ENCODE results near the gene PHOSPHO1. TPM values are rescaled to one million over a fixed set of nuclear protein-coding genes. Genes with fewer than 3 reads are reported as not detected.

The PHOSPHO1 gene
- total RNA-seq, 4 donors from 2014 or later = 0.34 to 0.36 TPM; not detected in 2

DNA sequence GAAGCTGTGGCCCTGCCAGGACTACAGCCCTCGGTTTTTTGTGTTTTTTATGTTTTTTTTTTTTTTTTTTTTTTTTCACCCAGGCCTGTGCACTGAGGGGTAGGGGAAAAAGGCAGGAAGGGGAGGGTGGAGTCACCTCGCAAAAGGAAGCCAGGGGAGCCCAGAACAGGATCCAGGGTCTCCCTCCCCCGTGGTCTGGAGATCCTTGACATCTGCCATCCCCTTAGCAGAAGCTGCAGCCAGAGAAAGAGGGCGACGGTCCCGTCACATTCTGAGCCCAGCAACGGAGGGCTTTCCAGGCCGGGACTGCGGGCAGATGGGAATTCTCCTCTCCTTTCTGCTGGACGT lies 29.1 kb upstream of the PHOSPHO1 start:
- intact Hi-C loops (cut with DNase I; ENCODE audit: low total_unique reads) = no loop called here
- 8 to 19% methylated on average over 10 of the region's 10 CpGs for WGBS, 2 donors
- TF ChIP-seq, protein P1, sequence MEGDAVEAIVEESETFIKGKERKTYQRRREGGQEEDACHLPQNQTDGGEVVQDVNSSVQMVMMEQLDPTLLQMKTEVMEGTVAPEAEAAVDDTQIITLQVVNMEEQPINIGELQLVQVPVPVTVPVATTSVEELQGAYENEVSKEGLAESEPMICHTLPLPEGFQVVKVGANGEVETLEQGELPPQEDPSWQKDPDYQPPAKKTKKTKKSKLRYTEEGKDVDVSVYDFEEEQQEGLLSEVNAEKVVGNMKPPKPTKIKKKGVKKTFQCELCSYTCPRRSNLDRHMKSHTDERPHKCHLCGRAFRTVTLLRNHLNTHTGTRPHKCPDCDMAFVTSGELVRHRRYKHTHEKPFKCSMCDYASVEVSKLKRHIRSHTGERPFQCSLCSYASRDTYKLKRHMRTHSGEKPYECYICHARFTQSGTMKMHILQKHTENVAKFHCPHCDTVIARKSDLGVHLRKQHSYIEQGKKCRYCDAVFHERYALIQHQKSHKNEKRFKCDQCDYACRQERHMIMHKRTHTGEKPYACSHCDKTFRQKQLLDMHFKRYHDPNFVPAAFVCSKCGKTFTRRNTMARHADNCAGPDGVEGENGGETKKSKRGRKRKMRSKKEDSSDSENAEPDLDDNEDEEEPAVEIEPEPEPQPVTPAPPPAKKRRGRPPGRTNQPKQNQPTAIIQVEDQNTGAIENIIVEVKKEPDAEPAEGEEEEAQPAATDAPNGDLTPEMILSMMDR (IDR thresholded peaks at IDR 0.05) = no peak
- no peak for TF ChIP-seq POLR2A (IDR thresholded peaks at IDR 0.05)
- peak overlapping the region; percentile 37 for H3K4me3 ChIP-seq (ENCODE audit: low read depth, poor library complexity, severe bottlenecking)
- DNase-seq (ENCODE audit: low spot score in 2 of 2) = no peak

DNA sequence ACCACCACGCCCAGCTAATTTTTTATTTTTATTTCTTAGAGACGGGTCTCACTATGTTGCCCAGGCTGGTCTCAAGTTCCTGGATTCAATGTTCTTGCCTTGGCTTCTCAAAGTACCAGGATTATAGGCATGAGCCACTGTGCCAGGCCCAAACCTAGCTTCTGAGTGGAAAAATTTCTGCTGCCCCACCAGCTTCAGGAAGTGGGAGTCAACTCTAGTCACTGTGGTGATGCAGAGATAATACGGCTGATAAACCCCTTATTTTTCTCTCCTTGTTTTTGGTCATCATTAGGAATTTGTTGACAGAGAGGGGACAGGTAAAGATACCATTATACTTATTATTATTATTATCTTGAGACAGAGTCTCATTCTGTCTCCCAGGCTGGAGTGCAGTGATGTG lies 27.8 kb upstream of the PHOSPHO1 start:
- H3K4me3 ChIP-seq (ENCODE audit: low read depth, poor library complexity, severe bottlenecking) = no peak overlapping the region
- intact Hi-C loops (cut with DNase I; ENCODE audit: low total_unique reads) = no loop called here
- WGBS, 2 donors = 83 to 89% methylated on average over 3 of the region's 3 CpGs
- DNase-seq (ENCODE audit: low spot score in 2 of 2) = no peak
- TF ChIP-seq, protein P1 (IDR thresholded peaks at IDR 0.05) = no peak
- TF ChIP-seq POLR2A (IDR thresholded peaks at IDR 0.05) = no peak

DNA sequence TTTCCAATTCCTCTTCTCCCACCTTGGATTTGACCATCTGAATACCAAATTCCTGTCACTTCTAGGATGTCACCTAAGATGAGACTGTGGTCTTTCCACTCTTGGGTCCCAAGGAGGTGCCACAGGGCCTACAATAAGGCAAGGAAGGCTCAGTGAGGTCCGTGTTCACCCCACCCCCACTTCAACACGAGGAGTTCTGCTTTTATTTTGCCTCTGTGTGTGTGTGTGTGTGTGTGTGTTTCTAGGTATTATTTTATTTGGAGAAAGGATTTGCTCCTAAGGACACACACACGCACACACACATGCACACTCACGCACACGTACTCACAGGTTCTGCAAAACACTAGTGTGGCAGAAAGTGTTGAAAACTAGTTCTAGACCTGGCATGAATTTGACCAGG lies 24.5 kb upstream of the PHOSPHO1 start:
- H3K4me3 ChIP-seq (ENCODE audit: low read depth, poor library complexity, severe bottlenecking) = no peak overlapping the region
- intact Hi-C loops (cut with DNase I; ENCODE audit: low total_unique reads) = no loop called here
- 72 to 73% methylated on average over 5 of the region's 5 CpGs for WGBS, 2 donors
- DNase-seq (ENCODE audit: low spot score in 2 of 2) = no peak
- TF ChIP-seq, protein P1 (IDR thresholded peaks at IDR 0.05) = no peak
- TF ChIP-seq POLR2A (IDR thresholded peaks at IDR 0.05) = no peak

DNA sequence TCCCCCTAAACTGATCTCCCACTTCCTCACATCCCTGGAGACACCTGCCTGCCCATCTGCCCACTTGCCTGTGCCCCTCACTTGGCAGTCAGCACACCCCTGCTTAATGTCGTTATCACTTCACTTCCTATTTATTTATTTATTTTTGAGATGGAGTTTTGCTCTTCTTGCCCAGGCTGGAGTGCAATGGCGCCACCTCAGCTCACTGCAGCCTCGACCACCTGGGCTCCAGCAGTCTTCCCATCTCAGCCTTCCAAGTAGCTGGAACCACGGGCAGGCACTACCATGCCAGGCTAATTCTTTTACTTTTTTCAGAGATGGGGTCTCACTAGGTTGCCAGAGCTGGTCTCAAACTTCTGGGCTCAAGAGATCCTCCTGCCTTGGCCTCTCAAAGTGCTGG lies 23.5 kb upstream of the PHOSPHO1 start:
- TF ChIP-seq, protein P1 (IDR thresholded peaks at IDR 0.05) = no peak
- TF ChIP-seq POLR2A (IDR thresholded peaks at IDR 0.05) = no peak
- WGBS, 2 donors = 72 to 81% methylated on average over 4 of the region's 4 CpGs
- intact Hi-C loops (cut with DNase I; ENCODE audit: low total_unique reads) = no loop called here
- H3K4me3 ChIP-seq (ENCODE audit: low read depth, poor library complexity, severe bottlenecking) = no peak overlapping the region
- no peak for DNase-seq (ENCODE audit: low spot score in 2 of 2)

DNA sequence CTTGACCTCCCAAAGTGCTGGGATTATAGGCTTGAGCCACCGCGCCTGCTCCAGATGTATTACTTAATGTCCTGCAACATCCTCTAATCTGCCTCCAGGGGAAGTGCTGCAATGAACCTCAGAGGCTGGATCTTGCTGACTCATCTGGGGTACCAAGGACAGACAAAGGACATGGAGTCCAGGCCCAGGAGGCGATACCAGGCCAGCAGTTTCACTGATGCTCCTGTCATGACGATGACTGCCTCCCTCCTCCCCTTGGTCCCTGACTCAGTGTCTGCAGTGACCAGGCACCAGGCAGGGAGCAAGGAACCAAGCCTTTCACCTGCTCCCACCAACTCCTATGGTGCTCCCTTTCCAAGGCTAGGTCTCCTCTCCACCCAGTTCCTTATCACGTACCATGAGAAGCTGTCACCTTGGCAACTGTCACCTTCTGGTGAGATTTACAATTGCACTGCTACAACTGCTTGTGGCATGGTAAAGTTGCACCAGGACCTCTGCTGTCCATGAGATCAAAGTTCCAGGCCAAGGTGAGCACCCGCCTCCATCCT lies 21.6 kb upstream of the PHOSPHO1 start:
- TF ChIP-seq, protein P1 (IDR thresholded peaks at IDR 0.05) = no peak
- TF ChIP-seq POLR2A (IDR thresholded peaks at IDR 0.05) = no peak
- H3K4me3 ChIP-seq (ENCODE audit: low read depth, poor library complexity, severe bottlenecking) = no peak overlapping the region
- intact Hi-C loops (cut with DNase I; ENCODE audit: low total_unique reads) = no loop called here
- no peak for DNase-seq (ENCODE audit: low spot score in 2 of 2)
- 74% methylated on average over 6 of the region's 6 CpGs for WGBS, 2 donors

DNA sequence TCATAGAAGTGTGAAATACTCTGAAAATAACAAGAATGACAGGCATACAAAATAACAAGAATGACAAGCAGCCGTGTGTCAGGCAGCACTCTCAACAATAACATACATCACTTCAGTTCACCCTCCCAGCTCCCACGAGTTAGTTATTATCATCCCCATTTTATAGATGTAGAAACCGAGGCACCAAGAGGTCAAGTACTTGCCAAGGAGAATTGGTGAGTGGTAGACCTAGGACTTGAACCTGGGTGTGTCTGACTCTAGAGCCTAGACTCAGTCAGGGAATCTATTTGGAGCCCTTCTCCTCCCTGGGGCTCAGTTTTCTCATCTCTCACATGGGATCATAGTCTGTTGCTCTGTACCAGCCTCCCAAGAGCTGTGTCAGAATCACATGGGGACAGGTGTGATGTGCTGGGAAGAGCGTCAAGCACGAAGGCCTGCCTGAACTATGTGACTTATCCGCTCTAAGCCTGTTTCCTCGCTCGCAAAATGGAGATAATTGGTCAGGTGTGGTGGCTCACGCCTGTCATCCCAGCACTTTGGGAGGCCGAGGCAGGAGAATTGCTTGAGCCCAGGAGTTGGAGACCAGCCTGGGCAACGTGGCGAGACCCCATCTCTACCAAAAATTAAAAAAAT lies 19.4 kb upstream of the PHOSPHO1 start:
- no peak overlapping the region for H3K4me3 ChIP-seq (ENCODE audit: low read depth, poor library complexity, severe bottlenecking)
- no peak for DNase-seq (ENCODE audit: low spot score in 2 of 2)
- TF ChIP-seq, protein P1 (IDR thresholded peaks at IDR 0.05) = no peak
- no peak for TF ChIP-seq POLR2A (IDR thresholded peaks at IDR 0.05)
- intact Hi-C loops (cut with DNase I; ENCODE audit: low total_unique reads) = no loop called here
- WGBS, 2 donors = 87 to 88% methylated on average over 12 of the region's 12 CpGs

All from lower leg skin (tissue), 4 donors.